ENCODE results near the gene SOHLH2.

The SOHLH2 gene

DNA sequence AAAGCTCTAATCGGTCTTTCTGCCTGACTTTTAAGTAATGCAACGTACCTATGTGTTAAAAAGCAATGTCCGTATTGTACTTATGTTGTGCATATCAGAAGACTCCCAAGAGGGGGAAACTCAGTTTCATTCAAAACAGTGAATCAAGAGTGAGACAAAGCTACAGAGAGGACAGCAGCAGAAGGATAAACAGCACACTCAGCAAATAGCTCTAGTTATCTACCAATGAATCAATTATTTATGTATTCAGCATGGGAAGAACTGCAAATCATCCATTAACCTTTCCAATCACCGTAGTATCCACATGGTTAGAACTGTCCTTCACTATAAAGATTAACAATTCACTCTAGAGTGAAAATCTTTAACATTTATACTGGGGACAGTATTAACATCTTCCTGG lies 36.7 kb upstream of the SOHLH2 start:
- CTCF ChIA-PET, result interaction anchor here (1.1 kb wide), 1 partner anchor 11 kb away, joined by 4 read pairs; no protein-coding TSS in a partner anchor
- no peak overlapping the region for H3K27ac ChIP-seq
- no peak for DNase-seq (ENCODE audit: low spot score)
- POLR2A ChIA-PET (ENCODE audit: low non-redundant PET), result no interaction called here
- no peak for TF ChIP-seq CTCF (conservative IDR thresholded peaks at IDR 0.05; ENCODE audit: low read depth)

GRCh38 chr13:36248700-36249099 lies 34.3 kb upstream of the SOHLH2 start:
- H3K27ac ChIP-seq, result no peak overlapping the region
- CTCF ChIA-PET, result no interaction called here
- TF ChIP-seq CTCF (conservative IDR thresholded peaks at IDR 0.05; ENCODE audit: low read depth), result no peak
- POLR2A ChIA-PET (ENCODE audit: low non-redundant PET), result no interaction called here
- DNase-seq (ENCODE audit: low spot score), result no peak

DNA sequence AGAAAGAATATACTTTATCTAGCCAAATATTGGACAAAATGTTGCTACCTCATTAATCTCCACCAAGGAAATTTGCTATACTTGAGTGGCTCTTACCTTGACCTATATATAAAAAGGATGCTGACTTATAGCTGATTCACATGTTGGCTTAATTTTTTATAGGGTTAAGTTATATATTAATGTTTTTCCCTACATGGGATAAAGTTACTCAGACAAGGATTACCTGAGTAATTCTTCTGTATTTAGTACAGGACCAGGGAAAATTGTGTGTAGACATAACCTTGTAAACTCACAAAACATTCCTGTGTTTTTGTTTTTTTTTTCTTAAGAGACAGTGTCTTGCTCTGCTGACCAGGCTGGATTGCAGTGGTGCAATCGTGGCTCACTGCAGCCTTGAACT lies 30.6 kb upstream of the SOHLH2 start:
- ChIA-PET POLR2A (ENCODE audit: low non-redundant PET) (no interaction called here), CTCF (no interaction called here)
- no peak for TF ChIP-seq CTCF (conservative IDR thresholded peaks at IDR 0.05; ENCODE audit: low read depth)

GRCh38 chr13:36244073-36244472 lies 29.7 kb upstream of the SOHLH2 start:
- TF ChIP-seq CTCF (conservative IDR thresholded peaks at IDR 0.05; ENCODE audit: low read depth), result no peak
- CTCF ChIA-PET, result no interaction called here
- H3K27ac ChIP-seq, result no peak overlapping the region
- DNase-seq (ENCODE audit: low spot score), result no peak
- POLR2A ChIA-PET (ENCODE audit: low non-redundant PET), result no interaction called here

More for the DNA sequence above, 30.6 kb upstream of the SOHLH2 start:
- DNase-seq (ENCODE audit: low spot score), result no peak
- H3K27ac ChIP-seq, result no peak overlapping the region

- POLR2A ChIA-PET (ENCODE audit: low non-redundant PET), result no interaction called here
- CTCF ChIA-PET, result interaction anchor here (0.6 kb wide), 1 partner anchor 326 kb away, joined by 7 read pairs; no protein-coding TSS in a partner anchor
- no peak for TF ChIP-seq CTCF (conservative IDR thresholded peaks at IDR 0.05; ENCODE audit: low read depth)
- no peak for DNase-seq (ENCODE audit: low spot score)
- H3K27ac ChIP-seq, result no peak overlapping the region
Measured at GRCh38 chr13:36242761-36243160, 28.4 kb upstream of the SOHLH2 start.

DNA sequence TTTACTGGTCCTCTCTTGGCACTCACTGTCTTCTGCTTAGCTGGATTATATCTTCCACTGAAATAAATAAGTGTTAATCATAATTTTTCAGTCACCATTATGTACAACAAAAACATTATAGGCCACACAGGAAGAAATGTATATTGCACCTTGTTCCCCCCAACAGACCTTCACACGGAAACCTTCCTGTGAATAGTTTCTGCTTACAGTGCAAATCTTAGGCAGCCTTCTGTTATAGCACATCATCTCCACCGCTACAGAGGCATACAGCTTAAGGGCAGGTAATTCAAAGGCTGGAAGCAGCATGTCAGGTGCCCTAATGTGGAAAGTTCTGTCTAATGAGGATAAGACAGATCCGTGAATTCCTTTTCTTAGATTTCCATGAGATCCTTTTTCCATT lies 16.9 kb upstream of the SOHLH2 start:
- TF ChIP-seq CTCF (conservative IDR thresholded peaks at IDR 0.05; ENCODE audit: low read depth), result no peak
- no peak overlapping the region for H3K27ac ChIP-seq
- POLR2A ChIA-PET (ENCODE audit: low non-redundant PET), result no interaction called here
- DNase-seq (ENCODE audit: low spot score), result no peak
- CTCF ChIA-PET, result no interaction called here

GRCh38 chr13:36224730-36225129 lies 10.4 kb upstream of the SOHLH2 start:
- ChIA-PET CTCF (no interaction called here), POLR2A (ENCODE audit: low non-redundant PET) (no interaction called here)
- DNase-seq (ENCODE audit: low spot score), result no peak
- TF ChIP-seq CTCF (conservative IDR thresholded peaks at IDR 0.05; ENCODE audit: low read depth), result no peak
- H3K27ac ChIP-seq, result no peak overlapping the region

Data from RWPE1 (cell line).